ENCODE results near the gene ZNF326. TPM values are rescaled to one million over a fixed set of nuclear protein-coding genes. Genes with fewer than 3 reads are reported as not detected.

The ZNF326 gene
- total RNA-seq, 2 donors from 2014 or later, result 31.0 to 36.4 TPM

DNA sequence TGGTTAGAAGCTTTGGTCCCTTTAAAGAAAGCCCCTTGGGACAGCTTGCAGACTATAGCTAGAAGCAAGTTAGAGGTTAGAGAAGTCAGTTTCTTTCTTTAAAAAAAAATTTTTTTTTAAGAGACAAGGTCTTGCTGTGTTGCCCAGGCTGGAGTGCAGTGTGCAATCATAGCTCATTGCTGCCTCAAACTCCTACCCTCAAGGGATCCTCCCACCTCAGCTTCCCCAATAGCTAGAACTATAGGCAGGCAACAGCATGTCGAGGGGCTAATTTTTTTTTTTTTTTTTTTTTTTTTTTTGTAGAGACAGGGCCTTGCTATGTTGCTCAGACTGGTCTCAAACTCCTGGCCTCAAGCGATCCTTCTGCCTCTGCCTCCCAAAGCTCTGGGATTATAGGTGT, 44.2 kb upstream of the ZNF326 start:
- H3K4me3 Mint-ChIP-seq, result no peak overlapping the region
- H3K9me3 Mint-ChIP-seq, result no peaks in the 10 kb centered on the region
- H3K27ac Mint-ChIP-seq, result no peak overlapping the region
- Histone ChIP-seq H3K9me3 (ENCODE audit: control insufficient read depth, low read length) (no peaks in the 10 kb centered on the region), H3K36me3 (ENCODE audit: control insufficient read depth, insufficient read depth, low read length) (no peaks in the 10 kb centered on the region), H3K27me3 (ENCODE audit: control insufficient read depth, insufficient read depth, low read length, poor library complexity, severe bottlenecking) (no peaks in the 10 kb centered on the region), H3K27ac (ENCODE audit: low read depth, low read length) (no peak overlapping the region), H3K9ac (ENCODE audit: extremely low read depth, low read length, poor library complexity, severe bottlenecking) (no peak overlapping the region), H3K4me3 (ENCODE audit: low read length) (no peak overlapping the region), H3K4me1 (ENCODE audit: control insufficient read depth, insufficient read depth, low read length) (peaks cover 8% of the 10 kb centered on the region)
- 94% methylated on average over 2 of the region's 2 CpGs; no CpG with 5 or more reads in 1 of the 2 experiments for WGBS, 2 experiments (ENCODE audit: insufficient coverage in 1 of 2, insufficient read length in 1 of 2)
- DNase-seq, result no peak
- H3K27me3 Mint-ChIP-seq (ENCODE audit: insufficient read depth), result peaks cover 13% of the 10 kb centered on the region
- peaks cover 36% of the 10 kb centered on the region for H3K4me1 Mint-ChIP-seq
- TF ChIP-seq, protein P1, sequence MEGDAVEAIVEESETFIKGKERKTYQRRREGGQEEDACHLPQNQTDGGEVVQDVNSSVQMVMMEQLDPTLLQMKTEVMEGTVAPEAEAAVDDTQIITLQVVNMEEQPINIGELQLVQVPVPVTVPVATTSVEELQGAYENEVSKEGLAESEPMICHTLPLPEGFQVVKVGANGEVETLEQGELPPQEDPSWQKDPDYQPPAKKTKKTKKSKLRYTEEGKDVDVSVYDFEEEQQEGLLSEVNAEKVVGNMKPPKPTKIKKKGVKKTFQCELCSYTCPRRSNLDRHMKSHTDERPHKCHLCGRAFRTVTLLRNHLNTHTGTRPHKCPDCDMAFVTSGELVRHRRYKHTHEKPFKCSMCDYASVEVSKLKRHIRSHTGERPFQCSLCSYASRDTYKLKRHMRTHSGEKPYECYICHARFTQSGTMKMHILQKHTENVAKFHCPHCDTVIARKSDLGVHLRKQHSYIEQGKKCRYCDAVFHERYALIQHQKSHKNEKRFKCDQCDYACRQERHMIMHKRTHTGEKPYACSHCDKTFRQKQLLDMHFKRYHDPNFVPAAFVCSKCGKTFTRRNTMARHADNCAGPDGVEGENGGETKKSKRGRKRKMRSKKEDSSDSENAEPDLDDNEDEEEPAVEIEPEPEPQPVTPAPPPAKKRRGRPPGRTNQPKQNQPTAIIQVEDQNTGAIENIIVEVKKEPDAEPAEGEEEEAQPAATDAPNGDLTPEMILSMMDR (conservative IDR thresholded peaks at IDR 0.05), result no peak
- H3K36me3 Mint-ChIP-seq (ENCODE audit: low read depth), result no peaks in the 10 kb centered on the region

DNA sequence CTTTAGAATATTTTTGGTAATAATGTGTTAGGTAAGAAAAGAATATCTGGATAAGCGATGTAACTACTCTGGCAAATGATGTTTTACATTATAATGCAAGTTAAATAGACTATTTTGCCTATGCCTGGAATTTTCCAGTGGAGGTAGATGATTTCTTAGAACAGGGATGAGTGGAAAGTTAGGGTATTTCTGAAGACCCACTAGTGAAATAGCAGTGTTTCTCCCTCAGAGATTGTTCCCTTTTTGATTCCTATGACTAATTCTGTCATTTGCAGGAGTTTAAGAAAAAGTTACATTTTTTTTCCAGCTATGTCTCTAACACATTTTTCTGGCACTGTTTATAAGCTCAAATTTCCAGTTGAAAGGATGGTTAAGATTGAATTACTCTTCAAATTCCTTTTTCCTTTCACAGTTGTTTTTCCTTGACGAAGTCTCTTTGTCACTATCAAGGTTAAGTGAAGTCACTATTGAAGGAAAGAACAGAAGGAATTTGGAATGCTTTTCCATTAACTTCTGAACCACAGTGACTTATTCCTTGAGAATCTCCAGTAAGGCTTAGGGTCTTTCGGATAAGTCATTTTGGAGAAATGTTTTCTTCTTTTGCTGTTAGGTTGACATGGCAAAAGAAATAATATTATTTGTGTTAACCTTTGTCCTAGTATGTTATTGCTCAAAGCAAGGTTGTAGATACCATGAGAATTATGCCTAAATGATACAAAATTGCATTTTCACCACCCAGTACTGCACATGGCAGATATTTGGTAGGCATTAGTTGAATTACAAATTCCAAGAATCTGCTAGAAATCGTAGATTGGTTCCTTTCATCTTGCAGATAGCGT, 42.9 kb upstream of the ZNF326 start:
- H3K36me3 Mint-ChIP-seq (ENCODE audit: low read depth), result no peaks in the 10 kb centered on the region
- H3K4me3 Mint-ChIP-seq, result no peak overlapping the region
- peaks cover 6% of the 10 kb centered on the region for H3K27me3 Mint-ChIP-seq (ENCODE audit: insufficient read depth)
- 94 to 98% methylated on average over 5 of the region's 5 CpGs for WGBS, 2 experiments (ENCODE audit: insufficient coverage in 1 of 2, insufficient read length in 1 of 2)
- H3K27me3 ChIP-seq (ENCODE audit: control insufficient read depth, insufficient read depth, low read length, poor library complexity, severe bottlenecking), result no peaks in the 10 kb centered on the region
- H3K36me3 ChIP-seq (ENCODE audit: control insufficient read depth, insufficient read depth, low read length), result no peaks in the 10 kb centered on the region
- TF ChIP-seq, protein P1 (conservative IDR thresholded peaks at IDR 0.05), result no peak
- peaks cover 8% of the 10 kb centered on the region for H3K4me1 ChIP-seq (ENCODE audit: control insufficient read depth, insufficient read depth, low read length)
- DNase-seq, result no peak
- H3K27ac ChIP-seq (ENCODE audit: low read depth, low read length), result no peak overlapping the region
- no peaks in the 10 kb centered on the region for H3K9me3 Mint-ChIP-seq
- H3K4me3 ChIP-seq (ENCODE audit: low read length), result no peak overlapping the region
- H3K9me3 ChIP-seq (ENCODE audit: control insufficient read depth, low read length), result no peaks in the 10 kb centered on the region
- no peak overlapping the region for H3K9ac ChIP-seq (ENCODE audit: extremely low read depth, low read length, poor library complexity, severe bottlenecking)
- no peak overlapping the region for H3K27ac Mint-ChIP-seq
- H3K4me1 Mint-ChIP-seq, result peaks cover 36% of the 10 kb centered on the region

DNA sequence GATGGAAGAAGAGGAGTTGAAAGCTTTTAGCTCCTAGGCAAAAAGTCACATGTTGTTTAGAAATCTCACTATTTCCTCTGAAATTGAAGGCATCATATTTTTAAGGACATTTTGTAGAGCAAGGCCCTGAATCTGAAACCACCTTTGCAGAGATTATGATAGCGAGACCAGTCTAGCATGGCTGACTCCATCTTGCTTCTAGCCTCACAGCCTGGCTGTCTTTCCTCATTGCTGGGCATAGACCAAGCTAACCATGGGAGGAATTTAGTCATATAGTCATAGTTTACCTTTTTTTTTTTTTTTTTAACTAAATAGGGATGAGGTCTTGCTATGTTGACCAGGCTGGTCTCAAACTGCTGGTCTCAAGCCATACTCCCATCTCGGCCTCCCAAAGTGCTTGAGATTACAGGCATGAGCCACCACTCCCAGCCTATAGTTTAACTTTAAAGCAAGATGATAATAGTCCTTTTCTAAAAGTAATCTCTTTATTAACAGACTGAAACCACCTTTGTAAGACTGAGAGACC, 42.2 kb upstream of the ZNF326 start:
- no peak overlapping the region for H3K4me3 Mint-ChIP-seq
- H3K4me1 ChIP-seq (ENCODE audit: control insufficient read depth, insufficient read depth, low read length), result peaks cover 8% of the 10 kb centered on the region
- 92 to 93% methylated on average over 1 to 2 of the region's 2 CpGs for WGBS, 2 experiments (ENCODE audit: insufficient coverage in 1 of 2, insufficient read length in 1 of 2)
- H3K4me3 ChIP-seq (ENCODE audit: low read length), result no peak overlapping the region
- H3K9me3 Mint-ChIP-seq, result no peaks in the 10 kb centered on the region
- H3K27ac Mint-ChIP-seq, result no peak overlapping the region
- DNase-seq, result no peak
- peaks cover 4% of the 10 kb centered on the region for H3K27me3 Mint-ChIP-seq (ENCODE audit: insufficient read depth)
- H3K36me3 ChIP-seq (ENCODE audit: control insufficient read depth, insufficient read depth, low read length), result no peaks in the 10 kb centered on the region
- H3K27me3 ChIP-seq (ENCODE audit: control insufficient read depth, insufficient read depth, low read length, poor library complexity, severe bottlenecking), result no peaks in the 10 kb centered on the region
- H3K9ac ChIP-seq (ENCODE audit: extremely low read depth, low read length, poor library complexity, severe bottlenecking), result no peak overlapping the region
- peaks cover 41% of the 10 kb centered on the region for H3K4me1 Mint-ChIP-seq
- H3K9me3 ChIP-seq (ENCODE audit: control insufficient read depth, low read length), result no peaks in the 10 kb centered on the region
- no peak overlapping the region for H3K27ac ChIP-seq (ENCODE audit: low read depth, low read length)
- TF ChIP-seq, protein P1 (conservative IDR thresholded peaks at IDR 0.05), result no peak
- no peaks in the 10 kb centered on the region for H3K36me3 Mint-ChIP-seq (ENCODE audit: low read depth)
